Stimulated activated CD4-positive, alpha-beta T cell treated with anti-CD3 and anti-CD28 coated beads, TNF-alpha, amount 100 ng/mL, for 4 hours (primary cell): ENCODE data around the gene ERAP2.
"Not testable (repeated sequence)": the region's sequence is repeated elsewhere in the genome, so short reads cannot be mapped to it uniquely, and the experiment has no call there.

ENCODE experiments used
- DNase-seq, 3 experiments: peaks; one replicate each; pipeline ENCODE4 v3.0.0-alpha.2; 2020; ENCODE audit warnings: low read depth in 3 of 3

ERAP2 gene

GRCh38 chr5:96863949-96864584 lies 12.2 kb upstream of the ERAP2 start:
- no peak for DNase-seq

GRCh38 chr5:96864922-96865530 lies 11.3 kb upstream of the ERAP2 start:
- DNase-seq: no peak

GRCh38 chr5:96868603-96869371 lies 7.5 kb upstream of the ERAP2 start:
- DNase-seq: no peak

- no peak for DNase-seq
Measured at GRCh38 chr5:96869372-96869641, 7.0 kb upstream of the ERAP2 start.

- no peak for DNase-seq
Measured at GRCh38 chr5:96870094-96871026, 5.9 kb upstream of the ERAP2 start.

GRCh38 chr5:96871027-96871399 lies 5.3 kb upstream of the ERAP2 start:
- DNase-seq: no peak

GRCh38 chr5:96871686-96872085 lies 4.6 kb upstream of the ERAP2 start:
- DNase-seq: no peak

GRCh38 chr5:96873449-96873848 lies 2.9 kb upstream of the ERAP2 start:
- DNase-seq: no peak

- no peak for DNase-seq
Measured at GRCh38 chr5:96874631-96875030, 1.7 kb upstream of the ERAP2 start.

- DNase-seq: no peak
Measured at GRCh38 chr5:96875791-96876291, 459 bp upstream of the ERAP2 start.

GRCh38 chr5:96876977-96877469 lies 723 bp downstream of the ERAP2 start:
- not testable (repeated sequence) for DNase-seq

GRCh38 chr5:96879665-96880064 lies 3.4 kb downstream of the ERAP2 start:
- no peak for DNase-seq

GRCh38 chr5:96880444-96881164 lies 4.3 kb downstream of the ERAP2 start:
- no peak for DNase-seq

- DNase-seq: no peak
Measured at GRCh38 chr5:96881511-96882115, 5.3 kb downstream of the ERAP2 start.

GRCh38 chr5:96883871-96884270 lies 7.6 kb downstream of the ERAP2 start:
- DNase-seq: no peak

GRCh38 chr5:96884995-96885394 lies 8.7 kb downstream of the ERAP2 start:
- DNase-seq: no peak

GRCh38 chr5:96885518-96886338 lies 9.4 kb downstream of the ERAP2 start:
- DNase-seq: peak in 1 of 3 experiments; percentile 23

- no peak for DNase-seq
Measured at GRCh38 chr5:96893342-96893741, 17.0 kb downstream of the ERAP2 start.

- peak in 1 of 3 experiments; percentile 17 for DNase-seq
Measured at GRCh38 chr5:96896276-96896675, 20.0 kb downstream of the ERAP2 start.

- DNase-seq: no peak
Measured at GRCh38 chr5:96896806-96897205, 20.5 kb downstream of the ERAP2 start.
